ENCODE data around the gene STXBP2. TPM values are rescaled to one million over a fixed set of nuclear protein-coding genes. Genes with fewer than 3 reads are reported as not detected.
A peak's percentile ranks its signal among the peaks of the same experiment; 100 is the strongest.

The STXBP2 gene
- total RNA-seq (100 to 1,000 TPM in 1 of 2 donors, 10 to 100 TPM in 1; 80.3 to 248 TPM), polyA plus RNA-seq (100 to 1,000 TPM; 142 to 455 TPM)
- long read RNA-seq, donor 1, transcript STXBP2-201 (19 exons, 1,876 nt) = major isoform, 7 of 10 reads
- long read RNA-seq, donor 1, partial matches to known transcripts = 0 of 10 reads
- long read RNA-seq, donor 1, other reads (novel, unspliced or antisense) = 0 of 10 reads
- long read RNA-seq, donor 2, partial matches to known transcripts = 0 of 4 reads
- long read RNA-seq, donor 2, other reads (novel, unspliced or antisense) = 0 of 4 reads
- long read RNA-seq, donor 3, partial matches to known transcripts = 0 of 2 reads
- long read RNA-seq, donor 3, other reads (novel, unspliced or antisense) = 0 of 2 reads
- long read RNA-seq, donor 4, partial matches to known transcripts = 0 of 4 reads
- long read RNA-seq, donor 4, other reads (novel, unspliced or antisense) = 0 of 4 reads
- long read RNA-seq, donor 5, transcript STXBP2-201 (19 exons, 1,876 nt) = major isoform, 7 of 11 reads
- long read RNA-seq, donor 5, partial matches to known transcripts = 0 of 11 reads
- long read RNA-seq, donor 5, other reads (novel, unspliced or antisense) = 0 of 11 reads

- H3K36me3 ChIP-seq (ENCODE audit: control insufficient read depth in 4 of 4, insufficient read depth in 4 of 4, low read length in 4 of 4) = peaks cover 0 to 12% (median 3%) of the 10 kb centered on the region in 4 donors
- H3K9ac ChIP-seq (ENCODE audit: insufficient read depth in 1 of 2, low read length in 2 of 2) = peak within 1 kb of the TSS; percentile 1 to 37
- H3K4me3 ChIP-seq = peak within 1 kb of the TSS; percentile 51
- peaks cover 0 to 2% (median 0%) of the 10 kb centered on the region in 4 donors for H3K9me3 ChIP-seq (ENCODE audit: control insufficient read depth in 4 of 4, insufficient read depth in 3 of 4, low read length in 3 of 4)
- peaks cover 0 to 3% (median 0%) of the 10 kb centered on the region in 3 donors for H3K27me3 ChIP-seq (ENCODE audit: control insufficient read depth in 3 of 3, insufficient read depth in 3 of 3, low read length in 2 of 3)
- peak; percentile 33 to 76 (median 59) for DNase-seq
- WGBS, 2 donors = 4 to 7% methylated on average over 43 to 61 of the region's 61 CpGs
- no peak for TF ChIP-seq CTCF (IDR thresholded peaks at IDR 0.05; ENCODE audit: control extremely low read depth, extremely low read depth)
- peak; percentile 93 for ATAC-seq (ENCODE audit: insufficient read depth, low FRiP score)
- peaks cover 0 to 12% (median 0%) of the 10 kb centered on the region in 5 donors for H3K4me1 ChIP-seq (ENCODE audit: control insufficient read depth in 5 of 5, insufficient read depth in 5 of 5, low read length in 5 of 5)
- H3K27ac ChIP-seq (ENCODE audit: low read depth in 1 of 2, low read length in 1 of 2) = peak within 1 kb of the TSS in 1 of 2 donors; percentile 86
These were observed at the start of gene STXBP2 for GRCh38 chr19:7636691-7637373. Gene STXBP2, plus strand, starts transcription at chr19:7637110. Its CDS starts 40 bp downstream, at chr19:7637150.

- peaks cover 0 to 3% (median 0%) of the 10 kb centered on the region in 5 donors for H3K4me1 ChIP-seq (ENCODE audit: control insufficient read depth in 5 of 5, insufficient read depth in 5 of 5, low read length in 5 of 5)
- no peak overlapping the region for H3K27ac ChIP-seq (ENCODE audit: low read depth in 1 of 2, low read length in 1 of 2)
- no peak overlapping the region for H3K9ac ChIP-seq (ENCODE audit: insufficient read depth in 1 of 2, low read length in 2 of 2)
- ATAC-seq (ENCODE audit: insufficient read depth, low FRiP score) = no peak
- no peak for TF ChIP-seq CTCF (IDR thresholded peaks at IDR 0.05; ENCODE audit: control extremely low read depth, extremely low read depth)
- peaks cover 0 to 1% (median 0%) of the 10 kb centered on the region in 4 donors for H3K9me3 ChIP-seq (ENCODE audit: control insufficient read depth in 4 of 4, insufficient read depth in 3 of 4, low read length in 3 of 4)
- peaks cover 0 to 8% (median 4%) of the 10 kb centered on the region in 3 donors for H3K27me3 ChIP-seq (ENCODE audit: control insufficient read depth in 3 of 3, insufficient read depth in 3 of 3, low read length in 2 of 3)
- H3K36me3 ChIP-seq (ENCODE audit: control insufficient read depth in 4 of 4, insufficient read depth in 4 of 4, low read length in 4 of 4) = no peaks in the 10 kb centered on the region
- no peak for DNase-seq
- WGBS, 2 donors = 87 to 93% methylated on average over 7 of the region's 7 CpGs
- no peak overlapping the region for H3K4me3 ChIP-seq
These were observed 47.1 kb upstream of the STXBP2 start for GRCh38 chr19:7589822-7590221.

GRCh38 chr19:7590256-7590655 lies 46.7 kb upstream of the STXBP2 start:
- ATAC-seq (ENCODE audit: insufficient read depth, low FRiP score) (no peak), DNase-seq (peak; percentile 12 to 49 (median 46))
- H3K4me3 ChIP-seq = no peak overlapping the region
- H3K9ac ChIP-seq (ENCODE audit: insufficient read depth in 1 of 2, low read length in 2 of 2) = no peak overlapping the region
- H3K27me3 ChIP-seq (ENCODE audit: control insufficient read depth in 3 of 3, insufficient read depth in 3 of 3, low read length in 2 of 3) = peaks cover 0 to 11% (median 8%) of the 10 kb centered on the region in 3 donors
- peaks cover 0 to 3% (median 0%) of the 10 kb centered on the region in 5 donors for H3K4me1 ChIP-seq (ENCODE audit: control insufficient read depth in 5 of 5, insufficient read depth in 5 of 5, low read length in 5 of 5)
- H3K27ac ChIP-seq (ENCODE audit: low read depth in 1 of 2, low read length in 1 of 2) = no peak overlapping the region
- no peak for TF ChIP-seq CTCF (IDR thresholded peaks at IDR 0.05; ENCODE audit: control extremely low read depth, extremely low read depth)
- peaks cover 0 to 1% (median 0%) of the 10 kb centered on the region in 4 donors for H3K9me3 ChIP-seq (ENCODE audit: control insufficient read depth in 4 of 4, insufficient read depth in 3 of 4, low read length in 3 of 4)
- H3K36me3 ChIP-seq (ENCODE audit: control insufficient read depth in 4 of 4, insufficient read depth in 4 of 4, low read length in 4 of 4) = no peaks in the 10 kb centered on the region
- 46 to 68% methylated on average over 8 of the region's 8 CpGs for WGBS, 2 donors
